Panc1 (cell line): Measurements from ENCODE around the gene CACNB3. TPM values are rescaled to one million over a fixed set of nuclear protein-coding genes. Genes with fewer than 3 reads are reported as not detected.

ENCODE experiments used
- ATAC-seq: fragments of 200-7000 bp; cut with Tn5 transposase; 2 replicates; pipeline ENCODE4 v1.9.1; 2020; ENCODE audit warnings: mild to moderate bottlenecking, moderate library complexity
- BruUV-seq: library from RNA; stranded (reverse); fragments of 400-500 nt; replicated peaks from 2 replicates; lab custom pipeline; 2021; lab: Mats Ljungman, UMichigan
- CTCF ChIA-PET: fragments of 300-600 bp; sonication (Branson Sonifier 250); formaldehyde crosslinking; loops from one replicate; lab custom pipeline; 2022; ENCODE audit warnings: antibody characterized with exemption; lab: Charles Lee
- POLR2A ChIA-PET: fragments of 300-600 bp; sonication (Branson Sonifier 250); formaldehyde crosslinking; loops from one replicate; lab custom pipeline; 2022; ENCODE audit warnings: antibody characterized with exemption; lab: Charles Lee
- DNase-seq: peaks from one replicate; pipeline ENCODE4 v3.0.0-alpha.2; 2010; ENCODE audit warnings: low read depth, low spot score
- H3K27ac ChIP-seq: 2 replicates; pipeline ENCODE4 v1.5.1; 2011; ENCODE audit warnings: mild to moderate bottlenecking, low read length, inconsistent platforms
- H3K27me3 ChIP-seq: fragments of 200-500 bp; sonication (Bioruptor generic); 2 replicates; pipeline ENCODE4 v1.6.0; 2014; ENCODE audit warnings: low read length, inconsistent platforms; ENCODE audit not compliant: control insufficient read depth, insufficient read depth
- H3K36me3 ChIP-seq: fragments of 200-500 bp; sonication (Bioruptor generic); 2 replicates; pipeline ENCODE4 v1.5.1; 2014; ENCODE audit warnings: inconsistent platforms, mild to moderate bottlenecking, low read length, moderate library complexity; ENCODE audit not compliant: control insufficient read depth, insufficient read depth
- H3K4me1 ChIP-seq: 2 replicates; pipeline ENCODE4 v1.5.1; 2011; ENCODE audit warnings: inconsistent platforms, mild to moderate bottlenecking, low read length, moderate library complexity; ENCODE audit not compliant: control insufficient read depth, insufficient read depth
- H3K4me3 ChIP-seq, 2 experiments: 2 replicates each; pipeline ENCODE4 v1.5.1; 2011 to 2012; ENCODE audit warnings: low read depth in 2 of 2, low read length in 2 of 2, mild to moderate bottlenecking in 2 of 2, inconsistent platforms in 1 of 2, moderate library complexity in 1 of 2
- H3K9me3 ChIP-seq: fragments of 200-500 bp; sonication (Bioruptor generic); 2 replicates; pipeline ENCODE4 v1.5.1; 2014; ENCODE audit warnings: low read depth, mild to moderate bottlenecking, inconsistent platforms, low read length, moderate library complexity; ENCODE audit not compliant: control insufficient read depth, insufficient read depth
- POLR2AphosphoS5 ChIP-seq: IDR thresholded peaks from 2 replicates; pipeline ENCODE4 v1.6.1; 2012; ENCODE audit warnings: mild to moderate bottlenecking, low read depth, low read length, moderate library complexity
- SIN3A ChIP-seq: IDR thresholded peaks from 2 replicates; pipeline ENCODE4 v1.6.1; 2012; ENCODE audit warnings: low read depth, mild to moderate bottlenecking, low read length, moderate library complexity, borderline replicate concordance; ENCODE audit not compliant: insufficient read depth
- TCF7L2 ChIP-seq: IDR thresholded peaks from 2 replicates; pipeline ENCODE4 v1.6.1; 2011; ENCODE audit warnings: mild to moderate bottlenecking, low read depth, low read length, inconsistent platforms
- in situ Hi-C: cut with HindIII; loops from 2 replicates; pipeline ENCODE4 v1.10.0; 2016; ENCODE audit warnings: low sequenced_read_pairs, low pct_unique_long_range_greater_than_20kb
- intact Hi-C: fragments of 100-400 bp; cut with micrococcal nuclease; formaldehyde crosslinking; loops from one replicate; pipeline ENCODE4 v1.10.0; 2022; ENCODE audit not compliant: unreplicated experiment
- total RNA-seq: library from RNA; stranded (reverse); gene quantifications from one replicate; pipeline ENCODE4 v1.2.1, GENCODE V29; 2021; ENCODE audit not compliant: unreplicated experiment
- TF ChIP-seq, protein P1 (sequence below): fragments of 450-650 bp; IDR thresholded peaks from 2 replicates; pipeline ENCODE4 v1.5.1; 2017; ENCODE audit warnings: mild to moderate bottlenecking
- TF ChIP-seq, protein P2 (sequence below), 2 experiments: IDR thresholded peaks; 2 replicates each; pipeline ENCODE4 v1.6.1; 2011 to 2012; ENCODE audit warnings: low read depth in 2 of 2, control low read depth in 1 of 2, low read length in 1 of 2, mild to moderate bottlenecking in 1 of 2, moderate library complexity in 1 of 2; ENCODE audit not compliant: insufficient read depth in 1 of 2

The CACNB3 gene
- total RNA-seq, 1 experiment from 2014 or later: 40.5 TPM

DNA sequence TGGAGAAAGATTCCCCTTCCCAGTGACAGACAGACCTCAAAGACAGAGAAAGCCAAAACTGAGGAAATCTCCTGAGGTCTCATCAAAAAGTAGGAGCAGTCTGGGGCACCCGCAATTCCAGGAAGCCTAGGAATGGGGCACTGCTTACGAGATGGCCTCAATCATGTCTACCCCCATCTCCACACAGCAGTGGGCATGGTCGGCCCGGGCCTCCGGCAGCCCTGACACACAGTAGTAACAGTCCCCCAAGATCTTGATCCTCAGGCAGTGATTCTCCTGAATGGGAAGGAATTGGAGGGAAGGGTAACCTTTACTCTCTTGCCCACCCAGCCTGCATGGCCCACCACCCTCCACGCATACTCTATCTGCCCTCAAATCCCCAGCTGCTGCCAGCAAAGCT, 41.3 kb upstream of the CACNB3 start:
- in situ Hi-C loops (no loop called here), intact Hi-C loops (no loop called here)
- H3K27me3 ChIP-seq: no peaks in the 10 kb centered on the region
- no peaks in the 10 kb centered on the region for H3K36me3 ChIP-seq
- BruUV-seq: no TSS peak
- H3K4me1 ChIP-seq: no peaks in the 10 kb centered on the region
- no peaks in the 10 kb centered on the region for H3K9me3 ChIP-seq
- TF ChIP-seq, protein P1, sequence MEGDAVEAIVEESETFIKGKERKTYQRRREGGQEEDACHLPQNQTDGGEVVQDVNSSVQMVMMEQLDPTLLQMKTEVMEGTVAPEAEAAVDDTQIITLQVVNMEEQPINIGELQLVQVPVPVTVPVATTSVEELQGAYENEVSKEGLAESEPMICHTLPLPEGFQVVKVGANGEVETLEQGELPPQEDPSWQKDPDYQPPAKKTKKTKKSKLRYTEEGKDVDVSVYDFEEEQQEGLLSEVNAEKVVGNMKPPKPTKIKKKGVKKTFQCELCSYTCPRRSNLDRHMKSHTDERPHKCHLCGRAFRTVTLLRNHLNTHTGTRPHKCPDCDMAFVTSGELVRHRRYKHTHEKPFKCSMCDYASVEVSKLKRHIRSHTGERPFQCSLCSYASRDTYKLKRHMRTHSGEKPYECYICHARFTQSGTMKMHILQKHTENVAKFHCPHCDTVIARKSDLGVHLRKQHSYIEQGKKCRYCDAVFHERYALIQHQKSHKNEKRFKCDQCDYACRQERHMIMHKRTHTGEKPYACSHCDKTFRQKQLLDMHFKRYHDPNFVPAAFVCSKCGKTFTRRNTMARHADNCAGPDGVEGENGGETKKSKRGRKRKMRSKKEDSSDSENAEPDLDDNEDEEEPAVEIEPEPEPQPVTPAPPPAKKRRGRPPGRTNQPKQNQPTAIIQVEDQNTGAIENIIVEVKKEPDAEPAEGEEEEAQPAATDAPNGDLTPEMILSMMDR: no peak
- TF ChIP-seq, protein P2, sequence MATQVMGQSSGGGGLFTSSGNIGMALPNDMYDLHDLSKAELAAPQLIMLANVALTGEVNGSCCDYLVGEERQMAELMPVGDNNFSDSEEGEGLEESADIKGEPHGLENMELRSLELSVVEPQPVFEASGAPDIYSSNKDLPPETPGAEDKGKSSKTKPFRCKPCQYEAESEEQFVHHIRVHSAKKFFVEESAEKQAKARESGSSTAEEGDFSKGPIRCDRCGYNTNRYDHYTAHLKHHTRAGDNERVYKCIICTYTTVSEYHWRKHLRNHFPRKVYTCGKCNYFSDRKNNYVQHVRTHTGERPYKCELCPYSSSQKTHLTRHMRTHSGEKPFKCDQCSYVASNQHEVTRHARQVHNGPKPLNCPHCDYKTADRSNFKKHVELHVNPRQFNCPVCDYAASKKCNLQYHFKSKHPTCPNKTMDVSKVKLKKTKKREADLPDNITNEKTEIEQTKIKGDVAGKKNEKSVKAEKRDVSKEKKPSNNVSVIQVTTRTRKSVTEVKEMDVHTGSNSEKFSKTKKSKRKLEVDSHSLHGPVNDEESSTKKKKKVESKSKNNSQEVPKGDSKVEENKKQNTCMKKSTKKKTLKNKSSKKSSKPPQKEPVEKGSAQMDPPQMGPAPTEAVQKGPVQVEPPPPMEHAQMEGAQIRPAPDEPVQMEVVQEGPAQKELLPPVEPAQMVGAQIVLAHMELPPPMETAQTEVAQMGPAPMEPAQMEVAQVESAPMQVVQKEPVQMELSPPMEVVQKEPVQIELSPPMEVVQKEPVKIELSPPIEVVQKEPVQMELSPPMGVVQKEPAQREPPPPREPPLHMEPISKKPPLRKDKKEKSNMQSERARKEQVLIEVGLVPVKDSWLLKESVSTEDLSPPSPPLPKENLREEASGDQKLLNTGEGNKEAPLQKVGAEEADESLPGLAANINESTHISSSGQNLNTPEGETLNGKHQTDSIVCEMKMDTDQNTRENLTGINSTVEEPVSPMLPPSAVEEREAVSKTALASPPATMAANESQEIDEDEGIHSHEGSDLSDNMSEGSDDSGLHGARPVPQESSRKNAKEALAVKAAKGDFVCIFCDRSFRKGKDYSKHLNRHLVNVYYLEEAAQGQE (IDR thresholded peaks at IDR 0.05; ENCODE audit: insufficient read depth in 1 of 2, low read depth in 2 of 2, low read length in 1 of 2): no peak
- TF ChIP-seq SIN3A (no peak), POLR2AphosphoS5 (no peak), TCF7L2 (no peak)
- ChIA-PET POLR2A (interaction anchor here (0.5 kb wide), 1 partner anchor 748 kb away, joined by 3 read pairs; no protein-coding TSS in a partner anchor), CTCF (no interaction called here)
- ATAC-seq (no peak), DNase-seq (no peak)
- H3K27ac ChIP-seq: no peak overlapping the region
- H3K4me3 ChIP-seq: no peak overlapping the region

DNA sequence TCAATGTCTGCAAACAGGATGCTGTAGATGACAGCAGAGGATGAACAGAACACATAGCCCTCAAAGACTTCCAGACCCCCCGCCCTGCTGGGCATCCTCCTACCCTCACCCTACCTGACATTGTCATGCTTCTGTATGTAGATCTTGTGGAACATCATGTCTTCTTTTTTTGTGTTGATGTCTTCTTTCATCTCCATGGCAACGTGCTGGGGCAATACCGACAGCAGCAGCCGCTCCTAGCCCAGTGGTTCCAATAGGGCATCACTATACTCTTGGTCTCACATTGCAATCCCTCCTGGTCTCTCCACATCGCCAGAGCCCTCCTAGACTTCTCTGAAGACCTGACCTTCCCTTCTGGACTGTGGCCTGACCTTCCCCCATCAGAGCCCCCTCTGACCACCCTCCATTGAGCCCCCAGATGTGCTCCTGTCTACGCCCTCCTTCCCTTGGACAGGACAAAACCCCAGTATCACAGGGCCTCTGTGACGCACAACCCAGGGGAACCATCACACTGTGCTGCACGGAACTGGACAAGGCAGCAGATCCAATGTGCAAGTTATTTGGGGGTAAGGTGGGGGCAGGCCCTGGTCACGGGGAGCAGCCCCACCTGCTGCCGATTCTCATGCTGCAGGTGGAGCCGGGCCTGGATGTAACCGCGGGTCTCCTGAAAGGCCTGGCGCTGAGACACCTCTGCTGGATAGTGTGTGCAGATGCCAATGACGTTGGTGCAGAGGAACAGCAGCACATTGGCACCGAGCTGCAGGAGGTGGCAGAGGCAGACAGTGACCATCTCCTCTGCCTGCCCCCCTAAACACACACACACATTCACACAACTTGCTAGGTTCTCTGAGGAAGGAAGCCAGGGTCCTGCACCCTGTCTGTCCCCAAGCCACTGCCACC, 40.5 kb upstream of the CACNB3 start:
- TF ChIP-seq, protein P1: no peak
- TF ChIP-seq, protein P2 (IDR thresholded peaks at IDR 0.05; ENCODE audit: insufficient read depth in 1 of 2, low read depth in 2 of 2, low read length in 1 of 2): no peak
- TF ChIP-seq TCF7L2: no peak
- no peak for TF ChIP-seq SIN3A
- TF ChIP-seq POLR2AphosphoS5: no peak
- no peaks in the 10 kb centered on the region for H3K36me3 ChIP-seq
- no peaks in the 10 kb centered on the region for H3K9me3 ChIP-seq
- CTCF ChIA-PET: no interaction called here
- in situ Hi-C loops: no loop called here
- H3K27me3 ChIP-seq: no peaks in the 10 kb centered on the region
- no peak for DNase-seq
- no peak overlapping the region for H3K4me3 ChIP-seq
- POLR2A ChIA-PET: no interaction called here
- no peak for ATAC-seq
- BruUV-seq: no TSS peak
- intact Hi-C loops: no loop called here
- H3K27ac ChIP-seq: no peak overlapping the region
- no peaks in the 10 kb centered on the region for H3K4me1 ChIP-seq
